Stomach (tissue), 9 donors: ENCODE measurements around the gene CEP85. TPM values are rescaled to one million over a fixed set of nuclear protein-coding genes. Genes with fewer than 3 reads are reported as not detected.
A peak's percentile ranks its signal among the peaks of the same experiment; 100 is the strongest.

Experiments used
- DNase-seq, 2 donors: peaks; one replicate each; pipeline versions ENCODE4 v3.0.0 to v3.0.0-alpha.2; 2013 to 2019
- H3K27ac ChIP-seq, 5 donors: fragments of 200-600 bp in 4 of 5; sonication (generic) in 4 of 5; one replicate each; pipeline ENCODE4 v1.5.1; 2013 to 2019; ENCODE audit warnings: mild to moderate bottlenecking in 1 of 5, moderate library complexity in 1 of 5
- H3K27me3 ChIP-seq, 3 donors: fragments of 200-600 bp; sonication (generic); one replicate each; pipeline ENCODE4 v1.5.1; 2017 to 2019; ENCODE audit warnings: mixed run types in 1 of 3
- H3K36me3 ChIP-seq, 4 donors: fragments of 200-600 bp; sonication (generic); 1 replicate in 3 of 4; 2 replicates in 1 of 4; pipeline ENCODE4 v1.5.1; 2016 to 2019
- H3K4me1 ChIP-seq, 4 donors: fragments of 200-600 bp; sonication (generic); one replicate each; pipeline ENCODE4 v1.5.1; 2016 to 2019
- H3K4me3 ChIP-seq, 4 donors: fragments of 200-600 bp; sonication (generic) in 3 of 4; one replicate each; pipeline ENCODE4 v1.5.1; 2016 to 2019; ENCODE audit warnings: mild to moderate bottlenecking in 1 of 4
- H3K9me3 ChIP-seq, 4 donors: fragments of 200-600 bp; sonication (generic); one replicate each; pipeline ENCODE4 v1.5.1; 2016 to 2019
- EP300 ChIP-seq: sonication (generic); formaldehyde crosslinking; IDR thresholded peaks from one replicate; pipeline ENCODE4 v1.6.1; 2017; ENCODE audit warnings: antibody characterized with exemption
- POLR2A ChIP-seq, 4 donors: fragments of 450-650 bp; IDR thresholded peaks; one replicate each; pipeline ENCODE4 v1.6.1; 2016; ENCODE audit warnings: antibody characterized with exemption in 4 of 4, control low read depth in 2 of 4, mild to moderate bottlenecking in 1 of 4, moderate library complexity in 1 of 4
- POLR2AphosphoS5 ChIP-seq, 3 donors: sonication (generic); formaldehyde crosslinking; IDR thresholded peaks; one replicate each; pipeline ENCODE4 v1.6.1; 2016; ENCODE audit warnings: antibody characterized with exemption in 3 of 3
- WGBS, 5 donors: extraction: QIAGEN DNeasy Blood & Tissue Kit in 3 of 5; methylation state at CpG; one replicate each; pipeline versions ENCODE4 v1.1.5 to v1.1.7; 2013 to 2018; 5-methylcytosine and 5-hydroxymethylcytosine counted together
- intact Hi-C: fragments of 100-400 bp; cut with DNase I; formaldehyde crosslinking; loops from one replicate; pipeline ENCODE4 v1.15.1; 2023; ENCODE audit warnings: low total_unique reads
- polyA plus RNA-seq, 3 donors: library from polyadenylated mRNA; stranded (reverse); fragments of 200-250 nt; gene quantifications; one replicate each; pipeline ENCODE4 v1.2.3, GENCODE V29; 2013
- total RNA-seq, 5 donors: library from RNA; depleted of rRNA; stranded (reverse); fragments of >200 nt; gene quantifications; one replicate each; pipeline versions ENCODE4 v1.1.0 to v1.2.3, GENCODE V29; 2014 to 2016
- TF ChIP-seq, protein P1 (sequence below), 7 experiments: fragments of 450-650 bp in 4 of 7; fragments of 200-600 bp in 3 of 7; sonication (generic) in 3 of 7; IDR thresholded peaks; one replicate each; pipeline ENCODE4 v1.5.1; 2016 to 2019; ENCODE audit warnings: antibody characterized with exemption in 7 of 7, control low read depth in 2 of 7, mild to moderate bottlenecking in 1 of 7
- donor health status: healthy with polysubstance abuse.
- donor health status: Bipolar disorder and iron deficiency.
- donor health status: healthy.

Gene CEP85
- total and polyA plus RNA-seq, 8 donors = 0.58 to 21.0 (median 5.9) TPM

DNA sequence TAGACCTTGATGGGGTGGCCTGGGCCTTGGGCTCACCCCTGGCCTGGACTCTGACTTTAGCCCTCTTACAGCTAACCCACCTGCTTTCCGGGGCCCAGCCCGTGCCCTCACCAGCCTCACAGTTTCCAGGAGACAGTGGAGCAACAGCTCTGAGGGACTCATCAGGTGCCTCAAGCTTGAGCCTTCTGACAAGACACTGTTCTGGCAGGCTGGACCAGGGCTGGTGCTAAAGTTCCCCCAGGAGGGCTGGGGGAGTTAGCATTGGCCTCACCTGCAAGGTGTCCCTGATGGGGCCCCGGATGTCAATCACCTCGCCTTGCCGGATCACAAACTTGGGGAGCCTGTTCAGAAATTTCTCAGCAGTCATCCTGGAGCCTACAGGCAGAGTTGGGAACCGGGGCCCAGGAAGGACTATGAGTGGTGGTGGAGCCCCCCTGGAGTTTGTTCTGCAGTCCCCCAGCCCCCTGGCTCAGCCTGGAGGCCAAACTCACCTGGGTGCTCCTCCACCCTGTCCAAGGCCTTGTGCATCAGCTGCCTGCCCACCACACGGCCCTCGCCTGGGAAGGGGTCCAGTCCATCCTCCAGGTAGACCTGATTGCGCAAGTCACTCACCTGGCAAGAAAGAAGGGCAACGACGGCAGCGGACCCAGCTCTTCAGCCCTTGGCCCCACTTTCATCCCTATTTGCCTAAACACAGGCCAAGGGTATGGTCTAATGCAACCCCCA is 50.0 kb downstream of the CEP85 start:
- peak overlapping the region; percentile 2 to 100 (median 71) for H3K27ac ChIP-seq
- WGBS, 5 donors = 74 to 84% (median 82%) methylated on average over 7 to 12 of the region's 12 CpGs
- intact Hi-C loops = no loop called here
- peaks cover 50 to 92% (median 63%) of the 10 kb centered on the region in 4 donors for H3K4me1 ChIP-seq
- no peaks in the 10 kb centered on the region for H3K27me3 ChIP-seq
- H3K9me3 ChIP-seq = no peaks in the 10 kb centered on the region
- peaks cover 0 to 20% (median 9%) of the 10 kb centered on the region in 4 donors for H3K36me3 ChIP-seq
- H3K4me3 ChIP-seq = no peak overlapping the region
- TF ChIP-seq EP300 (no peak), POLR2AphosphoS5 (IDR thresholded peaks at IDR 0.05) (no peak), POLR2A (IDR thresholded peaks at IDR 0.05) (no peak)
- TF ChIP-seq, protein P1, sequence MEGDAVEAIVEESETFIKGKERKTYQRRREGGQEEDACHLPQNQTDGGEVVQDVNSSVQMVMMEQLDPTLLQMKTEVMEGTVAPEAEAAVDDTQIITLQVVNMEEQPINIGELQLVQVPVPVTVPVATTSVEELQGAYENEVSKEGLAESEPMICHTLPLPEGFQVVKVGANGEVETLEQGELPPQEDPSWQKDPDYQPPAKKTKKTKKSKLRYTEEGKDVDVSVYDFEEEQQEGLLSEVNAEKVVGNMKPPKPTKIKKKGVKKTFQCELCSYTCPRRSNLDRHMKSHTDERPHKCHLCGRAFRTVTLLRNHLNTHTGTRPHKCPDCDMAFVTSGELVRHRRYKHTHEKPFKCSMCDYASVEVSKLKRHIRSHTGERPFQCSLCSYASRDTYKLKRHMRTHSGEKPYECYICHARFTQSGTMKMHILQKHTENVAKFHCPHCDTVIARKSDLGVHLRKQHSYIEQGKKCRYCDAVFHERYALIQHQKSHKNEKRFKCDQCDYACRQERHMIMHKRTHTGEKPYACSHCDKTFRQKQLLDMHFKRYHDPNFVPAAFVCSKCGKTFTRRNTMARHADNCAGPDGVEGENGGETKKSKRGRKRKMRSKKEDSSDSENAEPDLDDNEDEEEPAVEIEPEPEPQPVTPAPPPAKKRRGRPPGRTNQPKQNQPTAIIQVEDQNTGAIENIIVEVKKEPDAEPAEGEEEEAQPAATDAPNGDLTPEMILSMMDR (IDR thresholded peaks at IDR 0.05) = no peak
- DNase-seq = no peak

DNA sequence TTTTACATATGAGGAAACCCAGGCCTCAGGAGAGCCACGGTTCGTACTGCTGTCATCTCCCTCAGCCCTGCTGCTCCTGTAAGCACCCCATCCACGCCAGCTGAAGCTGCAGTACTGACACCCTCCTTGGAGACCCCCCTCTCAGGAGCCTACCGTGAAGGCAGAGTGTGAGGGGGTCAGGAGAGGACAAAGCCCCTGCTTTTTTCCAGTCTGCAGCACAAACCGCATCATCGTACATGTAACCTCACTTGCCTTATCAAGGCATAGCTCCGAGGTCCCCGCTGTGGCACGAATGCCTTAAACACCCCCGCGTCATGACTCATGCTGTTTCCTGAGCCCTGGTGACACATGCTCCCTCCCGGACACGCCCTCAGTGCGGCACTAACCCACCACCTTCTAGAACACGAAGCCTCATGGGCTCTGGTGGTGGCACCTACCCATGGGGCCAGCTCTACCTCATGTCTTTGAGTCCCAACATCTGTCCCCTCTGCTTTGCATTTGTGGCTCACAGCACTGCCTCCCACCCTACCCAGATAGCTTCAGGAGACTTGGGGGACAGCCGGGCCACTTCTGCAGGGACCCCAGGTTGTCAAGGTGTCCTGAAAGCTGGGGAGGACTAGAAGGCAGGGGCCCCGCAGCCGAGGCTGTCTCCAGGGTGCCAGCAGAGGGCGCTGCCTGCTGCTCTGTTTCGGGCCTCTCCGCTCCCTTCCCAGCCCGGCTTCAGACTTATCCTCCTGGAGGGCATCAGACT is 50.8 kb downstream of the CEP85 start:
- Histone ChIP-seq H3K27ac (peak overlapping the region; percentile 2 to 100 (median 71)), H3K36me3 (peaks cover 0 to 20% (median 9%) of the 10 kb centered on the region in 4 donors), H3K4me1 (peaks cover 45 to 96% (median 62%) of the 10 kb centered on the region in 4 donors), H3K9me3 (no peaks in the 10 kb centered on the region), H3K27me3 (no peaks in the 10 kb centered on the region), H3K4me3 (no peak overlapping the region)
- DNase-seq = peak; percentile 82 to 92
- 23 to 34% (median 27%) methylated on average over 17 to 22 of the region's 22 CpGs for WGBS, 5 donors
- intact Hi-C loops = loop anchor here (5.0 kb wide), 1 partner anchor 38 kb away; no protein-coding TSS in a partner anchor
- no peak for TF ChIP-seq EP300
- peak in 2 of 3 donors; percentile 41 to 87 for TF ChIP-seq POLR2AphosphoS5 (IDR thresholded peaks at IDR 0.05)
- TF ChIP-seq, protein P1 (IDR thresholded peaks at IDR 0.05) = peak in 5 of 7 experiments; percentile 44 to 71 (median 60)
- no peak for TF ChIP-seq POLR2A (IDR thresholded peaks at IDR 0.05)

DNA sequence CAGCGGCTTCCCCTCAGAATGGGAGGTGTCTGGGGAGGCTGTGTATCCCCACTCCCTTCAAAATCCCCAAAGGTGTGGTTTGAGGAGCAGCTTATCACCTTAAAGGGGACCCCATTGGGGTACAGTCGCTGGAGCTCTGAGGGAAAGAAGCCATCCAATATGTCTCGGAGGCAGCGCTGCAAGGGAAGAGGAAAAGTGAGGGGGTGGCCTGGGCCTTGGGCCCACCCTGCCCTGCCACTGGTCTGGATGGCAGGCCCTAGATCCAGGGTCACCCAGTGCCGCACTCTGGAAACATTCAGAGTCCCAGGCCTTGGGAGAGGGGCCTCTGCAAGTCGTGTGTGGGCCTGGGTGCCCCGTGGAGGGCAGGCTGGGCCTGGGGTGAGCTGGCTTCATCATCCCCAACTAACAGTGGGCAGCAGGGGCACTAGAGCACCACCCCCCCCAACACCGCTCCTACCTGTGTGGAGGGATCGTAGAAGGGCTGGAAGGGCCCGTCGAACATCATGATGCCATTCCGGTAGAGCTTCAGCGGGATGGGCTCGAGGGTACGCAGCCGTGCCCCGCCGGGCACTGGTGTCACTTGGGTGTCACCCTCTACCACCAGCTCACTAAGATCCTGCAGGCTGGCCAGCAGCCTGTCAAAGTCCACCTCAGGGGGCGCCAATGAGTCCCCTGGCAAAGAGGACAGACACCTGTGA is 51.5 kb downstream of the CEP85 start:
- Histone ChIP-seq H3K27ac (peak overlapping the region; percentile 2 to 100 (median 71)), H3K9me3 (no peaks in the 10 kb centered on the region), H3K36me3 (peaks cover 0 to 20% (median 9%) of the 10 kb centered on the region in 4 donors), H3K27me3 (no peaks in the 10 kb centered on the region), H3K4me3 (no peak overlapping the region), H3K4me1 (peaks cover 47 to 100% (median 65%) of the 10 kb centered on the region in 4 donors)
- TF ChIP-seq EP300 (no peak), POLR2A (IDR thresholded peaks at IDR 0.05) (no peak), POLR2AphosphoS5 (IDR thresholded peaks at IDR 0.05) (no peak)
- TF ChIP-seq, protein P1 (IDR thresholded peaks at IDR 0.05) = peak in 1 of 7 experiments; percentile 6
- DNase-seq = peak in 1 of 2 donors; percentile 38
- WGBS, 5 donors = 80 to 84% (median 83%) methylated on average over 13 to 19 of the region's 19 CpGs
- intact Hi-C loops = loop anchor here (5.0 kb wide), 1 partner anchor 37 kb away; no protein-coding TSS in a partner anchor

DNA sequence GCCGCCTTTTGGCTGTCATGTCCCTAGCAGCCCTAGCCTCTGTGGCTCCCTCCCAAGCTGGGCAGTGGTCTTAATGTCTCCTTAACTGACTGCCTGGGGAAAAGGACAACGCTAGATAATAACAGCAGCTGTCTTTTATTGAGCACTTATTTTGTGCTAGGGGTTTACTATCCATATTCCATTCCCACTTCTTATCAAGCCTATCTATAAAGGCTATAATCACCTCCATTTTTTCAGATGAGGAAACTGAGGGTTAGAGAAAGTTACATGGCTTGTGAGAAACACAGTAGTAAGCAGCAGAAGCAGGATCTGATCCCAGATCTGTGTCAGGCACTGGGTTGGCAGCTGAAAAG is 52.0 kb downstream of the CEP85 start:
- DNase-seq = no peak
- H3K9me3 ChIP-seq = no peaks in the 10 kb centered on the region
- no peak overlapping the region for H3K4me3 ChIP-seq
- intact Hi-C loops = loop anchor here (5.0 kb wide), 1 partner anchor 36 kb away; no protein-coding TSS in a partner anchor
- H3K27ac ChIP-seq = peak overlapping the region in 4 of 5 donors; percentile 36 to 100 (median 70)
- peaks cover 42 to 100% (median 62%) of the 10 kb centered on the region in 4 donors for H3K4me1 ChIP-seq
- no peak for TF ChIP-seq POLR2A (IDR thresholded peaks at IDR 0.05)
- WGBS, 5 donors = 78 to 88% (median 82%) methylated on average over 2 of the region's 2 CpGs
- no peaks in the 10 kb centered on the region for H3K27me3 ChIP-seq
- peaks cover 0 to 17% (median 9%) of the 10 kb centered on the region in 4 donors for H3K36me3 ChIP-seq
